Gastroesophageal sphincter (tissue), 4 donors: ENCODE data around the gene OTUD3. TPM values are rescaled to one million over a fixed set of nuclear protein-coding genes. Genes with fewer than 3 reads are reported as not detected.

Experiments
- ATAC-seq: fragments of 150-250 bp; one replicate; pipeline ENCODE4 v1.9.1; 2016; ENCODE audit warnings: mild to moderate bottlenecking, moderate library complexity
- H3K27ac ChIP-seq, 4 donors: fragments of 200-600 bp; sonication (generic) in 3 of 4; 1 replicate in 3 of 4; 2 replicates in 1 of 4; pipeline ENCODE4 v1.5.1; 2016 to 2019
- H3K27me3 ChIP-seq: fragments of 200-600 bp; sonication (generic); one replicate; pipeline ENCODE4 v1.5.1; 2019
- H3K36me3 ChIP-seq, 2 donors: fragments of 200-600 bp; sonication (generic); one replicate each; pipeline ENCODE4 v1.5.1; 2019; ENCODE audit warnings: control low read depth in 1 of 2
- H3K4me1 ChIP-seq, 3 donors: fragments of 200-600 bp; sonication (generic); 1 replicate in 2 of 3; 2 replicates in 1 of 3; pipeline ENCODE4 v1.5.1; 2016 to 2019; ENCODE audit warnings: control low read depth in 2 of 3
- H3K4me3 ChIP-seq, 2 donors: fragments of 200-600 bp; sonication (generic); one replicate each; pipeline ENCODE4 v1.5.1; 2019; ENCODE audit warnings: mild to moderate bottlenecking in 1 of 2, moderate library complexity in 1 of 2
- H3K9me3 ChIP-seq, 3 donors: fragments of 200-600 bp; sonication (generic); one replicate each; pipeline ENCODE4 v1.5.1; 2017 to 2019; ENCODE audit warnings: control low read depth in 2 of 3
- EP300 ChIP-seq: sonication (generic); formaldehyde crosslinking; IDR thresholded peaks from one replicate; pipeline ENCODE4 v1.6.1; 2017; ENCODE audit warnings: antibody characterized with exemption, mild to moderate bottlenecking
- POLR2A ChIP-seq, 2 donors: fragments of 450-650 bp; IDR thresholded peaks; one replicate each; pipeline ENCODE4 v1.6.1; 2017; ENCODE audit warnings: antibody characterized with exemption in 2 of 2, mild to moderate bottlenecking in 2 of 2, moderate library complexity in 1 of 2
- POLR2AphosphoS5 ChIP-seq: sonication (generic); formaldehyde crosslinking; IDR thresholded peaks from one replicate; pipeline ENCODE4 v1.6.1; 2017; ENCODE audit warnings: antibody characterized with exemption
- WGBS, 2 donors: methylation state at CpG; one replicate each; pipeline ENCODE4 v1.1.5; 2018; ENCODE audit warnings: low coverage in 1 of 2; 5-methylcytosine and 5-hydroxymethylcytosine counted together
- total RNA-seq, 4 donors: library from RNA; depleted of rRNA; stranded (reverse); fragments of >200 nt; gene quantifications; one replicate each; pipeline ENCODE4 v1.1.0, GENCODE V29; 2016
- TF ChIP-seq, protein P1 (sequence below), 4 experiments: fragments of 200-600 bp in 2 of 4; fragments of 450-650 bp in 2 of 4; sonication (generic) in 1 of 4; IDR thresholded peaks; one replicate each; pipeline ENCODE4 v1.5.1; 2017 to 2019; ENCODE audit warnings: antibody characterized with exemption in 4 of 4, mild to moderate bottlenecking in 2 of 4, moderate library complexity in 2 of 4

OTUD3 gene
- total RNA-seq, 4 donors from 2014 or later = 6.2 to 9.0 (median 7.9) TPM

DNA sequence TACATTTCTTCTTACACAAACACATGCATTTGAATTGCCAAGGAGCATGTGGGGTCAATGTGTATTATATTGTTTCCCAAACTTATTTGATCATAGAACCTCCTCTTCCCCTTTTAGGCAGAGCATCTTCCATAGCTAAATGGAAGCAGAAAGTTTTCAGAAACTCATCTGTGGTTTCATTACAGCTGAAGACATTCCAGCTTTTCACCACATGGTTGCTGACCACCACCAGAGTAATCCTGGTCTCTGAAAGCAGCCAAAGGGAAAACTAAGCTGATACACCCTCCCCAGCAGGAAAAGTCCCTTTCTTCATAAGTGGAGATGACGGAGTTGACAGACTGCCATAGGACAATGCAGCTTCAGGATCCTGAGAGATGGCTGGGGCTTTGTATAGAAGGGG is 30.2 kb upstream of the OTUD3 start:
- Histone ChIP-seq H3K9me3 (no peaks in the 10 kb centered on the region), H3K4me1 (no peaks in the 10 kb centered on the region), H3K4me3 (no peak overlapping the region), H3K36me3 (no peaks in the 10 kb centered on the region), H3K27me3 (peaks cover 3% of the 10 kb centered on the region), H3K27ac (no peak overlapping the region)
- 57 to 60% methylated on average over 1 of the region's 1 CpG for WGBS, 2 donors
- no peak for ATAC-seq
- TF ChIP-seq, protein P1, sequence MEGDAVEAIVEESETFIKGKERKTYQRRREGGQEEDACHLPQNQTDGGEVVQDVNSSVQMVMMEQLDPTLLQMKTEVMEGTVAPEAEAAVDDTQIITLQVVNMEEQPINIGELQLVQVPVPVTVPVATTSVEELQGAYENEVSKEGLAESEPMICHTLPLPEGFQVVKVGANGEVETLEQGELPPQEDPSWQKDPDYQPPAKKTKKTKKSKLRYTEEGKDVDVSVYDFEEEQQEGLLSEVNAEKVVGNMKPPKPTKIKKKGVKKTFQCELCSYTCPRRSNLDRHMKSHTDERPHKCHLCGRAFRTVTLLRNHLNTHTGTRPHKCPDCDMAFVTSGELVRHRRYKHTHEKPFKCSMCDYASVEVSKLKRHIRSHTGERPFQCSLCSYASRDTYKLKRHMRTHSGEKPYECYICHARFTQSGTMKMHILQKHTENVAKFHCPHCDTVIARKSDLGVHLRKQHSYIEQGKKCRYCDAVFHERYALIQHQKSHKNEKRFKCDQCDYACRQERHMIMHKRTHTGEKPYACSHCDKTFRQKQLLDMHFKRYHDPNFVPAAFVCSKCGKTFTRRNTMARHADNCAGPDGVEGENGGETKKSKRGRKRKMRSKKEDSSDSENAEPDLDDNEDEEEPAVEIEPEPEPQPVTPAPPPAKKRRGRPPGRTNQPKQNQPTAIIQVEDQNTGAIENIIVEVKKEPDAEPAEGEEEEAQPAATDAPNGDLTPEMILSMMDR (IDR thresholded peaks at IDR 0.05) = no peak
- TF ChIP-seq POLR2A (IDR thresholded peaks at IDR 0.05) (no peak), POLR2AphosphoS5 (no peak), EP300 (no peak)

DNA sequence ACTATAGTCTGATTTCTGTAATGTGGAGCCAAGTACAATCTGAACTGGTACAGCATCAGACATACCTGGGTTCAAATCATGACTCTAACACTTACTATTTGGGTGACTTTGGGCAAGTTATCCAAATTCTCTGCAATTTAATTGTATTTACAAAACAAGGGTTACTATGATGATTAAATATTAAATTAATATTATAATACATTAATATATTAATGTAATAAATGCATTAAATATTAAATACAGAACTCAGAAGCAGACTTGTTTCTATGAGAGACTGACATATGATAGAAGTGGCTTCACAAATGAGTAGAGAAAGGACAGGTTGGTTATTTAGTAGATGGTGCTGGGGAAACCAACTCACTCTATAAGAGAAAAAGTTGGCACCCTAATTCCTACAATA is 27.3 kb upstream of the OTUD3 start:
- TF ChIP-seq POLR2AphosphoS5 (no peak), POLR2A (IDR thresholded peaks at IDR 0.05) (no peak), EP300 (no peak)
- TF ChIP-seq, protein P1 (IDR thresholded peaks at IDR 0.05) = no peak
- no peak for ATAC-seq
- H3K4me1 ChIP-seq = no peaks in the 10 kb centered on the region
- H3K27ac ChIP-seq = no peak overlapping the region
- no peaks in the 10 kb centered on the region for H3K9me3 ChIP-seq
- H3K36me3 ChIP-seq = no peaks in the 10 kb centered on the region
- H3K27me3 ChIP-seq = peaks cover 12% of the 10 kb centered on the region
- H3K4me3 ChIP-seq = no peak overlapping the region

DNA sequence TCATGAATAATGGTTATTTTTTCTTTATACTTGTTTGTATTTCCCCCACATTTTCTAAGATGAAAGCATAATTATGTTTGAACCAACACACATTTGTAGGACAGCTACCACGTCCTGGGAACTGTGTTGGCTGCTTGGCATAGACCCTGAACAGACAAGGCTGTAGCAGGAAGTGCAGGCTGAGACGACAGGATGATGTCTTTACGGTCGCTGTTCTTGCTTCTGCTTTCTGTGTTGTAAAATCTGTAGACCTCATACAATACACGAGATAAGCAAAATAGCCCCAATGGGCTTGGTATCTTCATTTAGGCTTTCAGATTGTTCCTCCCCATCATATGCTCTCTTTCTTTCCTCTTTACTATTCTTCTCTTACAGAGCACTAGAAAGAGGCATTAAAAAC is 23.3 kb upstream of the OTUD3 start:
- H3K36me3 ChIP-seq = no peaks in the 10 kb centered on the region
- no peaks in the 10 kb centered on the region for H3K4me1 ChIP-seq
- TF ChIP-seq POLR2AphosphoS5 = no peak
- TF ChIP-seq, protein P1 (IDR thresholded peaks at IDR 0.05) = no peak
- TF ChIP-seq POLR2A (IDR thresholded peaks at IDR 0.05) = no peak
- H3K9me3 ChIP-seq = peaks cover 0 to 15% (median 0%) of the 10 kb centered on the region in 3 donors
- peaks cover 19% of the 10 kb centered on the region for H3K27me3 ChIP-seq
- no peak overlapping the region for H3K4me3 ChIP-seq
- WGBS, 2 donors = 32 to 33% methylated on average over 5 of the region's 5 CpGs
- ATAC-seq = no peak
- no peak overlapping the region for H3K27ac ChIP-seq

DNA sequence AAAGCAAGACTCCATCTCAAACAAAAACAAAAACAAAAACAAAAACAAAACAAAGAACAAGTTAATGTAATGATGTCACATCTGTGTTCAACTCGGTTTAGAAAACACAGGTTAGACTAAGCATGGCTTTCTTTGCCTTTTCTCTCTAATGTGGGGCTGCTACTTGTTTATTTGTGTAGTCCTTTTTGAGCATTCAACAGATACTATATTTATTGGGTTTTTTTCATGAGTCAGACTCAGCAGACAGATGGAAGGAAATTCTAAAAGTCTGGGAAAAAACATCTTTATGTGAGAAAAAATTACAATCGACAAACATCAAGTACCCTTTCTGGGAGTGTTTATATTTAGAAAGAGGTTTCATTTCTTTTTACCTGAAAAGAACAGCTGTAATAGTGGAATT is 22.3 kb upstream of the OTUD3 start:
- H3K9me3 ChIP-seq = peaks cover 0 to 23% (median 0%) of the 10 kb centered on the region in 3 donors
- ATAC-seq = no peak
- no peaks in the 10 kb centered on the region for H3K4me1 ChIP-seq
- no peak overlapping the region for H3K4me3 ChIP-seq
- WGBS, 2 donors = 60 to 88% methylated on average over 2 of the region's 2 CpGs
- H3K27ac ChIP-seq = no peak overlapping the region
- H3K27me3 ChIP-seq = peaks cover 19% of the 10 kb centered on the region
- H3K36me3 ChIP-seq = no peaks in the 10 kb centered on the region
- TF ChIP-seq, protein P1 (IDR thresholded peaks at IDR 0.05) = no peak
- no peak for TF ChIP-seq EP300

DNA sequence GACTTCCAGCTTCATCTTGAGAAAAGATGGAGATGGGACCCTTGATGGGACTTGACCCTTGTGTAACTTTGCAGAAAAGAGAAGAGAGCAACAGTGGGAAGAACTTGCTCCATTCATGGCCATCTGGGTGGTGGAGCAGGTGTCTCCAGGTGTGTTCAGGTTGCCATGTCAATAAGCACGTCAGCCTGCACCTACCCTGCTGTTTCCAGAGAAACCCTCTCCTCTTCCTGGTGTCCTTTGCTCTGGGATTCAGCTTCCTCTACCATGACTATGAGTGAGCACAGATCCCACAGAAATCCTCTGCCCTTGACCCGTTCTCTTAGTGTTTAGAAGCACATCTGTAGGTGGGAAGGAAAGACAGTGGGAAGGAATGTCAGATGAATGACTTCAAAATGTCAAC is 21.8 kb upstream of the OTUD3 start:
- Histone ChIP-seq H3K36me3 (no peaks in the 10 kb centered on the region), H3K27ac (no peak overlapping the region), H3K27me3 (peaks cover 19% of the 10 kb centered on the region), H3K4me1 (no peaks in the 10 kb centered on the region), H3K4me3 (no peak overlapping the region), H3K9me3 (peaks cover 0 to 29% (median 0%) of the 10 kb centered on the region in 3 donors)
- 50 to 60% methylated on average over 1 to 2 of the region's 2 CpGs for WGBS, 2 donors
- ATAC-seq = no peak
- TF ChIP-seq POLR2A (IDR thresholded peaks at IDR 0.05) (no peak), EP300 (no peak), POLR2AphosphoS5 (no peak)
- TF ChIP-seq, protein P1 (IDR thresholded peaks at IDR 0.05) = no peak
